ENCODE measurements around the gene FOXF1. TPM values are rescaled to one million over a fixed set of nuclear protein-coding genes. Genes with fewer than 3 reads are reported as not detected.

Gene FOXF1
- total RNA-seq, 1 experiment from 2014 or later = not detected

GRCh38 chr16:86471896-86472295 is 38.4 kb upstream of the FOXF1 start:
- peaks cover 98% of the 10 kb centered on the region for H3K27me3 Mint-ChIP-seq (ENCODE audit: unreplicated experiment)
- H3K4me1 Mint-ChIP-seq (ENCODE audit: low read depth, unreplicated experiment) = no peaks in the 10 kb centered on the region
- no peak overlapping the region for H3K27ac Mint-ChIP-seq (ENCODE audit: unreplicated experiment)
- CTCF ChIA-PET = no interaction called here
- H3K4me3 Mint-ChIP-seq (ENCODE audit: low read depth, unreplicated experiment) = no peak overlapping the region
- TF ChIP-seq CTCF (IDR thresholded peaks at IDR 0.05; ENCODE audit: unreplicated experiment) = no peak
- intact Hi-C loops (cut with micrococcal nuclease; ENCODE audit: unreplicated experiment) = no loop called here
- no TSS peak for BruUV-seq (replicated peaks)
- DNase-seq = no peak
- no peaks in the 10 kb centered on the region for H3K9me3 Mint-ChIP-seq (ENCODE audit: low read depth, unreplicated experiment)
- no peaks in the 10 kb centered on the region for H3K36me3 Mint-ChIP-seq (ENCODE audit: insufficient read depth, unreplicated experiment)

- peaks cover 98% of the 10 kb centered on the region for H3K27me3 Mint-ChIP-seq (ENCODE audit: unreplicated experiment)
- CTCF ChIA-PET = no interaction called here
These were observed 38.0 kb upstream of the FOXF1 start for GRCh38 chr16:86472366-86472765.

GRCh38 chr16:86476956-86477534 is 33.3 kb upstream of the FOXF1 start:
- Mint-ChIP-seq H3K4me1 (ENCODE audit: low read depth, unreplicated experiment) (no peaks in the 10 kb centered on the region), H3K4me3 (ENCODE audit: low read depth, unreplicated experiment) (no peak overlapping the region), H3K27ac (ENCODE audit: unreplicated experiment) (no peak overlapping the region), H3K27me3 (ENCODE audit: unreplicated experiment) (peaks cover 100% of the 10 kb centered on the region), H3K9me3 (ENCODE audit: low read depth, unreplicated experiment) (no peaks in the 10 kb centered on the region), H3K36me3 (ENCODE audit: insufficient read depth, unreplicated experiment) (no peaks in the 10 kb centered on the region)
- DNase-seq = no peak
- intact Hi-C loops (cut with micrococcal nuclease; ENCODE audit: unreplicated experiment) = no loop called here
- no TSS peak for BruUV-seq (replicated peaks)
- TF ChIP-seq CTCF (IDR thresholded peaks at IDR 0.05; ENCODE audit: unreplicated experiment) = no peak
- CTCF ChIA-PET = no interaction called here

More at GRCh38 chr16:86472366-86472765, 38.0 kb upstream of the FOXF1 start:
- BruUV-seq (replicated peaks) = no TSS peak
- no peak for DNase-seq
- no peak for TF ChIP-seq CTCF (IDR thresholded peaks at IDR 0.05; ENCODE audit: unreplicated experiment)
- Mint-ChIP-seq H3K36me3 (ENCODE audit: insufficient read depth, unreplicated experiment) (no peaks in the 10 kb centered on the region), H3K9me3 (ENCODE audit: low read depth, unreplicated experiment) (no peaks in the 10 kb centered on the region), H3K27ac (ENCODE audit: unreplicated experiment) (no peak overlapping the region), H3K4me1 (ENCODE audit: low read depth, unreplicated experiment) (no peaks in the 10 kb centered on the region), H3K4me3 (ENCODE audit: low read depth, unreplicated experiment) (no peak overlapping the region)
- intact Hi-C loops (cut with micrococcal nuclease; ENCODE audit: unreplicated experiment) = no loop called here

- Mint-ChIP-seq H3K27me3 (ENCODE audit: unreplicated experiment) (peaks cover 100% of the 10 kb centered on the region), H3K4me3 (ENCODE audit: low read depth, unreplicated experiment) (no peak overlapping the region), H3K27ac (ENCODE audit: unreplicated experiment) (no peak overlapping the region), H3K9me3 (ENCODE audit: low read depth, unreplicated experiment) (no peaks in the 10 kb centered on the region), H3K4me1 (ENCODE audit: low read depth, unreplicated experiment) (no peaks in the 10 kb centered on the region), H3K36me3 (ENCODE audit: insufficient read depth, unreplicated experiment) (no peaks in the 10 kb centered on the region)
- BruUV-seq (replicated peaks) = no TSS peak
- intact Hi-C loops (cut with micrococcal nuclease; ENCODE audit: unreplicated experiment) = no loop called here
- CTCF ChIA-PET = no interaction called here
- no peak for DNase-seq
- no peak for TF ChIP-seq CTCF (IDR thresholded peaks at IDR 0.05; ENCODE audit: unreplicated experiment)
These were observed 32.7 kb upstream of the FOXF1 start for GRCh38 chr16:86477642-86478041.
